Stimulated activated CD4-positive, alpha-beta T cell treated with anti-CD3 and anti-CD28 coated beads, TNF-alpha, amount 100 ng/mL, for 48 hours (primary cell): ENCODE data around the gene FRY.

ENCODE experiments used
- DNase-seq, 3 donors: peaks; one replicate each; pipeline ENCODE4 v3.0.0-alpha.2; 2020; ENCODE audit warnings: low read depth in 3 of 3

FRY gene

DNA sequence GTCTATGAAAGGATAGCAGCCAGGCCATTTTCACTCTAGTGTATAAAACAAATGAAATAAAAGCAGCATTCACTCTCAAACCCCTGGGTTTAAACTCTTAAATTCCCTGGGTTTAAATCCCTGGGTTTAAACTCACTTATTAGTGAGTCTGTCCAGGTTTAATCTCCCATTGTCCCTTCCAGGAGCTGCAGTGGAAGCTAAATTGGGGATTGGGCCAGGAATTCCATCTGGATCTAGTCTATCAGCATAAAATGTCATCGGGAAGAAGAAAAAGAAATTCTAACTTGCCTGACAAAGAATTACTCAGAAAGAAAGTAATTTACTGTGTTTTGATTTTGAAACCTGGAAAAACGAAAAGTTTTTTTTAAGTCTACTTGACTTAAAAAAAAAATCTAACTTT, 54.8 kb downstream of the FRY start:
- DNase-seq, result no peak

DNA sequence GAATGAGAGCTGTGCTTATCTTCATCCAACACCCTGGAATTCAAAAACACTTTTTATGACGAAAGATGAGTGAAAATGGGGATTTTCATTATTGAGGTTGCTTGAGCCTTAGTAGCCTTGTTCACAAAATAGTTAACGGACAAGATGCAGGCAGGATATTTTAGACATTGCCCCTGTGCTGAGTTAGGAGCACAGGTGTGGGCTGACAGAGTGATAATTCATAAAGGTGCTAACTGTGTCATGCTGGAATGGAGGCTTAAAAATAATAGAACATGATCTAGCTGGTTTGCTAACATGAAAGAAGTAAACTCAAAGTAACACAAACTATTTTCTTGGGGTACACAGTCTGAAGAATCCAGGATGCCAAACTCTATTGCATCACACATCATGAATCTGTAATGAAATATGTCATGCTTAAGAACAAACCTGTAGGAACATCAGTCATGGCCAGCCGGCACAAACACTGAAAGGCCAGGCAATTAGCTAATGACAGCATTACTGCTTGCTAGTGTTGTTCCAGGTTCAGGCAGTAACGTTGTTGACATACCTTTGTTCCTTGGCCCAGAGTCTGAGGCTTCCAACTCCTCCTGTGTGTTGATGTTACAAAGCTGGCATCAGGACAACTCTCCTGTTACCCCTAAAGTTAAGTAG, 55.3 kb downstream of the FRY start:
- no peak for DNase-seq

DNA sequence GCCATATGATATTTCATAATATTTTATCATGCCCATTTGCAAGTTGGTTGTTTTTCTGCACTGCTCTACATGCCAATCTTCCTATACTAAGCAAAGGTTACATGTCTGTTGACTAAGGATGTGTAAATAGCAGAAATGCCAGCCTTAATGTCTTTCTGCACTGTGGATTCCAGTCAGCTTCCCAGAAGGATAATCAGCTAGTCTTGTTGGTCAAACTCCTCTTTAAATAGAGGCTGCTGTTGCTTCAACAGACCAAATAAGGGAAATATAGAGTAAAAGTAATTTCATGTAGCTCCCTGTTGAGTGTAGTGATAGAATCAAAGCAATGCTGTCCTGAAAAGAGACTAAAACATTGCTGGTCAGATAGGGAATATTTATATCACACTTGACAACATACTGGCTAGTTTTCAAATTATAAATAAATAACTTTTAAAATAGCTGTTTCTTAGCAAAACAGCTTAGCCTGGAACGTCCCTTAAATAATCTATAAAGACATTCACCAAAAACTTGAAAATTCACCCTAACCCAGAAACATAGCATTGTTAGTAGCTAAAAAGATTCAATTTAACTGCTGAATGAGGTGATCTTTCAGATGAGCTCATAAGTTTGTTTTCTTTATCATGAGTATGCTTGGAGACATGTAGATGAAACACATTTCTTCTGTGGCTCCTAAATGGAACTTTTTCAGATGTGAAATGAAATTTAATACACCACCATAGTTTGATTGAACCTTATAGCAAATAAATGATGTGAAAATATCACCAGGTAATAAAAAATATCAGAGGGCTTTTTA, 56.6 kb downstream of the FRY start:
- DNase-seq, result no peak

GRCh38 chr13:32092496-32092895, 60.9 kb downstream of the FRY start:
- no peak for DNase-seq

- no peak for DNase-seq
Measured at GRCh38 chr13:32093006-32093405, 61.4 kb downstream of the FRY start.

- DNase-seq, result no peak
Measured at GRCh38 chr13:32098272-32098671, 66.7 kb downstream of the FRY start.

- DNase-seq, result no peak
Measured at GRCh38 chr13:32105653-32106313, 74.2 kb downstream of the FRY start.

- no peak for DNase-seq
Measured at GRCh38 chr13:32107474-32107873, 75.9 kb downstream of the FRY start.

DNA sequence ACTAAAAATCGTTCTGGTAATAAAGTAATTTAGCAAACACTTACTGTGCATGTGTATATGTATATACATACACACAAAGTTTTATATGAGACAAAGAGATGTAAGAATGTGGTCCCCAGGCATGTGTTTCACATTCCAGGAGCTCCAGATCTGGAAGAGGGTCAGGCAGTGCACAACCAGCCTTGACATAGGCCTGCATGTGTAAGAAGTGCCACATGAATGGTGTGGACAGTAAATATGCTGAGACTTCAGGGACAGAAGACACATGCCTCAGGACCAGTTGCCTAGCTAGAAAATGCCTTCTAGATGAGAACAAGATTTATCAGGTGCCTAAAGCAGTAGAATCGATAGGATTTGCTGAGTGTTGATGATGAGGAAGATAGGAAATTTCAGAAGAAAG, 76.4 kb downstream of the FRY start:
- DNase-seq, result no peak

DNA sequence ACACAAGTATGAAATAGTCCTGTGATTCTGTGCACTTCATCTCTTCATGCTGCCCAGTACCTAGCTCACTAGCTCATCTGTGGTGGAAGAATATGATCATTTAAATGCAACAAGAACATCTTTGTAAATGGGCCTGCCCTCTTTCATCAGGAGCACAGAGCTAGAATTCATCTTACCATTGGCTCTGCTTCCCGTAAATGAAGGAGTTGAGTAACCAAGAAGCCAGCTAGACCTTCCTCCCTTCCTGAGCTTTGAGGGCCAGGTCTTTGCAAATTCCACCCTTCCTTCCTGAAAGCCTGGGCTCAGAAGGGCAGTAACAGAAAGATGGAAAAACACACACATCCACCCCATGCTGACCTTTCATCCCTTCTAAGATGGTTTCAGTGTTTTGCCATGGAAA, 82.0 kb downstream of the FRY start:
- DNase-seq, result no peak

GRCh38 chr13:32114284-32114950, 82.8 kb downstream of the FRY start:
- no peak for DNase-seq

DNA sequence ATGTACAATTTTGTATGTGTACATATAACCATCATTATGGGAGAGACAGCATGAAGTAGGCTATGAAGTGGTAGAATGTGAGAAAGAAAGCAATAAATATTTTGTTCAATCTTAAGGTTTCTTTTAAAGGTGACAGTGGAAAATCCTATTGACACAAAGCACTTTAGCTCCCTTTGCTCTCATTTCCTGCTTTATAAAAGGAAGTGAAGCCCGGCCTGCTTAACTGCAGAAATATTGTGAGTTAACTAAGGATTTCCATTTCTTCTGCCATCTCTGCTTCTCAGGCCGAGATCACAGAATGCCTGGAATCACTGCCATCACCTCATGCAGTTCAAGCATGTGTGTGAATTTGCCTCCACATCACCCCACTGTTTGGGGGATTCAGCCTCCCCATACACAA, 83.5 kb downstream of the FRY start:
- DNase-seq, result no peak

DNA sequence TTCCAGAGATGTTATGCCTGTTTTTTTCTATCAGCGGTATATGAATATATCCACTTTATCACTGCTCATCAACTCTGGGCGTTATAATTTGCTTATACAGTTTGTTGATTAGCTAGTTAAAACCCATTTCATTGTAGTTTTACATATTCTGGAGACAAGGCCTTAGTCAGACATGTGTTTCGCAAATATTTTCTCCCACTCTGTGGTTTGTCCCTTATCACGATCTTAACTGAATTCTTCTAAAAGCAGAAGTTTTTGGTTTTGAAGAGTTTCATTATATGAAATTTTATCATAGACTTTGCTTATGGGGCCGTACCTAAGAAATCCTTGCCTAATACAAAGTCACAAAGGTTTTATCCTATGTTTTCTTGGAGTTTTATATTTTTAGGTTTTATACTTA, 84.6 kb downstream of the FRY start:
- DNase-seq, result no peak

- DNase-seq, result no peak
Measured at GRCh38 chr13:32117001-32117400, 85.4 kb downstream of the FRY start.

- no peak for DNase-seq
Measured at GRCh38 chr13:32117701-32118100, 86.1 kb downstream of the FRY start.

GRCh38 chr13:32121316-32121715, 89.7 kb downstream of the FRY start:
- DNase-seq, result no peak

GRCh38 chr13:32124743-32125142, 93.2 kb downstream of the FRY start:
- no peak for DNase-seq

DNA sequence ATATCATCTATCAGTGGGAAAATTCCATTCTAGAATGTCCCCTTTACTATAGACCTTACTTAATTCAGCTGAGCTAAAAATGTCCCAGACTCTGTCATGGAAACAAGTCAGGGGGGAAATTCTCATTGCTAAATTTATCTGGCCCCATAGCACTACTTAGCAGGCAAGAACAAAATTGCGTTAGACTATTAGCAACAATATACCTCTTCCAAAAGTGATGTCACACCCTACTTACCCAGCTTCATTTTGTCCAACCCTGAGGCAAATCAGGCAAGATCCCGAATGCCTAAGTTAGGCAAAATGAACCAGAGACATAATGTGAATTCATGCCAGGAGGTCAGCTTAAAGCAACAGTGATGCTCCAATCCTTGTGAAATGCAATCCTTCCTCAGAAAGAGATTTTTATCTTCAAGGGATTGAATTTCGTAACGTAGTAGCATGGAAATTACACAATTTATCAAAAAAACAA, 93.7 kb downstream of the FRY start:
- no peak for DNase-seq

DNA sequence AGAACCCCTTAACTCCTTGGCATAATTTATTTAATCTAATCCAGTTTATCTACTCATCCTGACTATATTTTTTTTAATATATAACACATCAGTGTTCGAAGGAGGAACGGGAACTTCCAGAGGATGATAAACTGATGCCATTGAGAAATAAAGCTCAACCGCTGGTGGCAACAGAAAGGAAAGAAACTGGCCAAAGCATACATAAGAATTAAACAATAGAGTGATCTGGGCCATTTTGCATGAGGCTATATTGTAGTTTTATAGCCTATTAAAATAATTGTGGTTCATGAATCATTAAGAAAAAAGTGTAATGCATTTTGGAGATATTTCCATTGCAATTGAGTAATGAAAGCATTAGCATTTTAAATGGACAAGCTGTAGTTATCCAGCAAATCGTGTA, 94.2 kb downstream of the FRY start:
- no peak for DNase-seq

DNA sequence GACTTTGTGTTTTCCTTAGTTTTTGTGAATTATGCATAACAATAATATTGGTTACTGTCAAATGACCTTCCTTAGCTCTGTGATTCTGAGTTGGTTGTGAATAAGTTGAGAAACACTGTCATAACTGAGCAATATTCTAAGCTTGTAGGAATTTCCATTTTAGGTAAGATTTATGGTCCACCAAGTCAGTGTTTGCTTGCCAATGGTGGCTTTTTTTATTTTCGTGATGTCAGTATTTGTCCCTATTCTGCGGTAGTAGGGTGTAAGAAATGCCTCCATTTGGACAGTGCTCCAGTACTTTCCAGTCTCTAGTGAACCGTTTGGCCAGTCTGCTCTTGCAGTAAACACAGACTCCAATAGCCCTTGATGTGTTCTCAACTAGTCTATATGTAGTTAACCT, 94.7 kb downstream of the FRY start:
- no peak for DNase-seq

GRCh38 chr13:32126756-32127155, 95.2 kb downstream of the FRY start:
- no peak for DNase-seq

GRCh38 chr13:32127691-32128090, 96.1 kb downstream of the FRY start:
- no peak for DNase-seq
